PFSK-1 (cell line): ENCODE data around the gene SORBS1.

Experiments
- POLR2AphosphoS5 ChIP-seq: IDR thresholded peaks from 2 replicates; pipeline ENCODE4 v1.6.1; 2012; ENCODE audit warnings: low read depth, mild to moderate bottlenecking, control low read depth, low read length, moderate library complexity
- SIN3A ChIP-seq: IDR thresholded peaks from 2 replicates; pipeline ENCODE4 v1.6.1; 2012; ENCODE audit warnings: mild to moderate bottlenecking, low read length, moderate library complexity, borderline replicate concordance; ENCODE audit not compliant: insufficient read depth
- TAF1 ChIP-seq: IDR thresholded peaks from 2 replicates; pipeline ENCODE4 v1.6.1; 2012; ENCODE audit warnings: low read length, control low read depth, borderline replicate concordance; ENCODE audit not compliant: insufficient read depth

DNA sequence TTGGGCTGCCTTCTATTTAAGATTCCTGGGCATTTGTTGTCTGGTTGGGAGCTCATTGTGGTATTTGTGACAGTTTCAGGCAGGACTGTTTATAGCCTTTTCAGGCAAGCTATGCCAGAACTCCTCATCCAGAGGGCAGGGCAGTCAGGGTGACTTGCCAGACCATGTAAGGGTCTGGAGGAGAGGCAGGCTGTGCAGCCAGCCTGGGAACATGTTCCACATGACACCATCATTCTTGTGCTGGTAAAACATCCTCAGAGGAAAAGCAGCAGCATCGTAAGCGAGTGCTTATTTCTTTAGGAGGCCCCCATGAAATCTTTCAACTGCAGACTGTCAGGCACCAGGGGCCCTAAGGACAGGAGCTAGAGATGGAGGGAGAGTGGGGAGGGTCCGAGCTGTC, 44.0 kb upstream of the SORBS1 start:
- TF ChIP-seq POLR2AphosphoS5 (no peak), SIN3A (no peak), TAF1 (no peak)
